H1 (cell line): Measurements from ENCODE around the gene B4GALT7. TPM values are rescaled to one million over a fixed set of nuclear protein-coding genes. Genes with fewer than 3 reads are reported as not detected.

Experiments used
- CTCF ChIA-PET: fragments of 300-600 bp; sonication (Branson Sonifier 250); formaldehyde crosslinking; loops from one replicate; lab custom pipeline; 2021; ENCODE audit not compliant: partially characterized antibody; lab: Charles Lee
- POLR2A ChIA-PET: fragments of 300-600 bp; sonication (Branson Sonifier 250); formaldehyde crosslinking; loops from one replicate; lab custom pipeline; 2021; ENCODE audit warnings: inconsistent platforms; ENCODE audit not compliant: partially characterized antibody; lab: Charles Lee
- DNase-seq, 2 experiments: peaks; one replicate each; pipeline versions ENCODE4 v3.0.0 to v3.0.0-alpha.2; 2010 to 2022; ENCODE audit warnings: low spot score in 2 of 2, low read depth in 1 of 2, mixed read lengths in 1 of 2
- FAIRE-seq: peaks from 2 replicates; lab custom pipeline; 2011; peaks lifted over from hg19 to GRCh38; lab: Jason Lieb, UNC
- H2AFZ ChIP-seq: 2 replicates; pipeline ENCODE4 v1.8.1; 2012; ENCODE audit warnings: low read length, inconsistent platforms
- H2AK5ac ChIP-seq: 2 replicates; pipeline ENCODE4 v1.6.1; 2013; ENCODE audit warnings: low read depth, low read length
- H2BK120ac ChIP-seq: replicated peaks from 2 replicates; pipeline ENCODE3; 2013; ENCODE audit warnings: low read depth, low read length, inconsistent platforms
- H2BK12ac ChIP-seq: 2 replicates; pipeline ENCODE4 v1.6.1; 2013; ENCODE audit warnings: low read depth, low read length
- H2BK15ac ChIP-seq: 2 replicates; pipeline ENCODE4 v1.6.1; 2013; ENCODE audit warnings: low read length
- H2BK20ac ChIP-seq: 2 replicates; pipeline ENCODE4 v1.6.1; 2013; ENCODE audit warnings: low read length
- H2BK5ac ChIP-seq: 2 replicates; pipeline ENCODE4 v1.6.1; 2013; ENCODE audit warnings: low read depth, low read length
- H3K14ac ChIP-seq: 2 replicates; pipeline ENCODE4 v1.6.1; 2013; ENCODE audit warnings: inconsistent platforms; ENCODE audit not compliant: insufficient read length
- H3K18ac ChIP-seq: 2 replicates; pipeline ENCODE4 v1.6.1; 2013; ENCODE audit warnings: low read length; ENCODE audit errors: extremely low read depth
- H3K23ac ChIP-seq: 2 replicates; pipeline ENCODE4 v1.6.1; 2013; ENCODE audit warnings: inconsistent platforms; ENCODE audit not compliant: insufficient read length
- H3K23me2 ChIP-seq: 2 replicates; pipeline ENCODE4 v1.6.1; 2013; ENCODE audit warnings: low read depth, low read length
- H3K27ac ChIP-seq: 2 replicates; pipeline ENCODE4 v1.6.1; 2011; ENCODE audit warnings: low read depth, low read length, inconsistent platforms
- H3K27me3 ChIP-seq, 4 experiments: replicated peaks in 1 of 4; 1 replicate in 1 of 4; 2 replicates in 3 of 4; pipeline versions ENCODE4 v1.6.1 to v1.8.1; 2011 to 2013; ENCODE audit warnings: low read length in 3 of 4, mild to moderate bottlenecking in 3 of 4, inconsistent platforms in 2 of 4, mixed read lengths in 2 of 4, moderate library complexity in 1 of 4; ENCODE audit not compliant: control insufficient read depth in 3 of 4, insufficient read depth in 3 of 4; ENCODE audit errors: extremely low read depth in 1 of 4
- H3K36me3 ChIP-seq, 4 experiments: 2 replicates each; pipeline versions ENCODE4 v1.6.1 to v1.8.1; 2011 to 2013; ENCODE audit warnings: mild to moderate bottlenecking in 4 of 4, low read length in 3 of 4, moderate library complexity in 2 of 4, control low read depth in 1 of 4, inconsistent platforms in 1 of 4; ENCODE audit not compliant: insufficient read depth in 4 of 4, control insufficient read depth in 2 of 4
- H3K4ac ChIP-seq: replicated peaks from 2 replicates; pipeline ENCODE3; 2013; ENCODE audit warnings: low read length, low read depth, mixed read lengths, inconsistent platforms; ENCODE audit not compliant: insufficient read length
- H3K4me1 ChIP-seq, 4 experiments: replicated peaks in 1 of 4; 1 replicate in 1 of 4; 2 replicates in 3 of 4; pipeline versions ENCODE4 v1.6.1 to v1.8.1; 2011 to 2013; ENCODE audit warnings: low read length in 3 of 4, inconsistent platforms in 2 of 4, mixed read lengths in 1 of 4; ENCODE audit not compliant: insufficient read depth in 4 of 4, control insufficient read depth in 3 of 4
- H3K4me2 ChIP-seq, 2 experiments: 2 replicates each; pipeline versions ENCODE4 v1.6.1 to v1.8.1; 2011 to 2013; ENCODE audit warnings: low read depth in 2 of 2, low read length in 2 of 2, control low read depth in 1 of 2, inconsistent platforms in 1 of 2, mild to moderate bottlenecking in 1 of 2; ENCODE audit not compliant: insufficient read depth in 1 of 2
- H3K4me3 ChIP-seq, 4 experiments: fragments of 200-600, 300-600 bp in 1 of 4; sonication (generic), shearing (Covaris generic), sonication (Bioruptor Twin) in 1 of 4; 2 replicates each; pipeline versions ENCODE4 v1.5.1 to v1.8.1; 2011 to 2016; ENCODE audit warnings: low read length in 4 of 4, low read depth in 3 of 4, control low read depth in 2 of 4, inconsistent platforms in 2 of 4, mild to moderate bottlenecking in 2 of 4, mixed read lengths in 1 of 4, moderate library complexity in 1 of 4; ENCODE audit not compliant: insufficient read depth in 2 of 4; ENCODE audit errors: extremely low read depth in 1 of 4
- H3K56ac ChIP-seq: replicated peaks from 2 replicates; pipeline ENCODE3; 2013; ENCODE audit warnings: low read depth, mild to moderate bottlenecking, mixed read lengths, low read length, inconsistent platforms; ENCODE audit not compliant: insufficient read length
- H3K79me1 ChIP-seq: 2 replicates; pipeline ENCODE4 v1.6.1; 2013; ENCODE audit warnings: low read depth, low read length, control low read depth
- H3K79me2 ChIP-seq, 2 experiments: 2 replicates each; pipeline versions ENCODE4 v1.6.1 to v1.8.1; 2012 to 2013; ENCODE audit warnings: low read length in 2 of 2, mild to moderate bottlenecking in 2 of 2, inconsistent platforms in 1 of 2; ENCODE audit not compliant: insufficient read depth in 2 of 2, control insufficient read depth in 1 of 2
- H3K9ac ChIP-seq, 4 experiments: replicated peaks in 1 of 4; 1 replicate in 1 of 4; 2 replicates in 3 of 4; pipeline versions ENCODE4 v1.6.1 to v1.8.1; 2011 to 2013; ENCODE audit warnings: low read depth in 3 of 4, low read length in 3 of 4, control low read depth in 2 of 4, mild to moderate bottlenecking in 2 of 4, moderate library complexity in 2 of 4, inconsistent platforms in 1 of 4; ENCODE audit errors: extremely low read depth in 1 of 4
- H3K9me3 ChIP-seq, 2 experiments: 2 replicates each; pipeline versions ENCODE4 v1.6.1 to v1.8.1; 2012 to 2013; ENCODE audit warnings: mild to moderate bottlenecking in 2 of 2, moderate library complexity in 2 of 2, control low read depth in 1 of 2, inconsistent platforms in 1 of 2, low read depth in 1 of 2, low read length in 1 of 2, mixed read lengths in 1 of 2; ENCODE audit not compliant: insufficient read depth in 2 of 2
- H4K20me1 ChIP-seq, 2 experiments: replicated peaks in 1 of 2; 2 replicates each; pipeline versions ENCODE3 to v1.8.1; 2011 to 2013; ENCODE audit warnings: inconsistent platforms in 2 of 2, low read length in 2 of 2, mild to moderate bottlenecking in 1 of 2; ENCODE audit not compliant: insufficient read depth in 2 of 2, control insufficient read depth in 1 of 2
- H4K5ac ChIP-seq: 2 replicates; pipeline ENCODE4 v1.6.1; 2013; ENCODE audit warnings: low read length, low read depth, mixed read lengths, inconsistent platforms; ENCODE audit not compliant: insufficient read length
- H4K8ac ChIP-seq: 2 replicates; pipeline ENCODE4 v1.8.0; 2013; ENCODE audit warnings: mild to moderate bottlenecking, moderate library complexity, low read length, inconsistent platforms; ENCODE audit not compliant: insufficient read depth; ENCODE audit errors: extremely low read depth
- H4K91ac ChIP-seq: replicated peaks from 2 replicates; pipeline ENCODE3; 2013; ENCODE audit warnings: low read length, mixed read lengths, inconsistent platforms; ENCODE audit not compliant: insufficient read length
- BACH1 ChIP-seq: IDR thresholded peaks from 2 replicates; pipeline ENCODE4 v1.6.1; 2012; ENCODE audit warnings: low read length, improper control_type of control experiment
- BCL11A ChIP-seq, 2 experiments: IDR thresholded peaks; one replicate each; pipeline ENCODE4 v1.6.1; 2011; ENCODE audit warnings: low read depth in 2 of 2, low read length in 2 of 2, mild to moderate bottlenecking in 2 of 2
- EGR1 ChIP-seq: IDR thresholded peaks from 2 replicates; pipeline ENCODE4 v1.6.1; 2011; ENCODE audit warnings: low read depth, low read length, borderline replicate concordance
- EP300 ChIP-seq, 2 experiments: IDR thresholded peaks; 1 replicate in 1 of 2; 2 replicates in 1 of 2; pipeline ENCODE4 v1.6.1; 2011 to 2012; ENCODE audit warnings: low read depth in 2 of 2, low read length in 2 of 2, mild to moderate bottlenecking in 2 of 2, borderline replicate concordance in 1 of 2, inconsistent platforms in 1 of 2, moderate library complexity in 1 of 2
- FOSL1 ChIP-seq: IDR thresholded peaks from 2 replicates; pipeline ENCODE4 v1.6.1; 2011; ENCODE audit warnings: mild to moderate bottlenecking, low read depth, low read length, moderate library complexity; ENCODE audit not compliant: insufficient read depth
- JUN ChIP-seq: IDR thresholded peaks from 2 replicates; pipeline ENCODE4 v1.6.1; 2011; ENCODE audit warnings: low read depth, mild to moderate bottlenecking, improper control_type of control experiment, low read length
- JUND ChIP-seq: IDR thresholded peaks from 2 replicates; pipeline ENCODE4 v1.6.1; 2011; ENCODE audit warnings: mild to moderate bottlenecking, improper control_type of control experiment, low read length
- MAFK ChIP-seq: IDR thresholded peaks from 2 replicates; pipeline ENCODE4 v1.6.1; 2012; ENCODE audit warnings: low read depth, mild to moderate bottlenecking, improper control_type of control experiment, low read length
- POLR2A ChIP-seq, 2 experiments: IDR thresholded peaks; 1 replicate in 1 of 2; 2 replicates in 1 of 2; pipeline ENCODE4 v1.6.1; 2011; ENCODE audit warnings: low read depth in 2 of 2, low read length in 2 of 2, mild to moderate bottlenecking in 2 of 2; ENCODE audit errors: control extremely low read depth in 1 of 2
- SAP30 ChIP-seq: fragments of 300-600 bp; sonication (generic); IDR thresholded peaks from 2 replicates; pipeline ENCODE4 v1.7.1; 2012; ENCODE audit warnings: low read length, moderate library complexity, mild to moderate bottlenecking, inconsistent platforms; ENCODE audit not compliant: insufficient read depth, insufficient replicate concordance
- SIX5 ChIP-seq: IDR thresholded peaks from 2 replicates; pipeline ENCODE4 v1.6.1; 2011; ENCODE audit warnings: mild to moderate bottlenecking, low read depth, low read length
- SRF ChIP-seq: IDR thresholded peaks from 2 replicates; pipeline ENCODE4 v1.6.1; 2011; ENCODE audit warnings: mild to moderate bottlenecking, low read depth, low read length, moderate library complexity
- TAF1 ChIP-seq: IDR thresholded peaks from 2 replicates; pipeline ENCODE4 v1.6.1; 2011; ENCODE audit warnings: mild to moderate bottlenecking, low read depth, low read length
- TBP ChIP-seq: IDR thresholded peaks from 2 replicates; pipeline ENCODE4 v1.6.1; 2011; ENCODE audit warnings: low read depth, low read length, improper control_type of control experiment
- WGBS, 2 experiments: shearing (Covaris generic) in 1 of 2; methylation state at CpG; one replicate each; pipeline versions ENCODE4 v1.1.6 to v1.1.7; 2013 to 2015; ENCODE audit warnings: low lambda C conversion rate in 2 of 2, mixed read lengths in 2 of 2, inconsistent platforms in 1 of 2, low coverage in 1 of 2, missing lambda C conversion rate in 1 of 2; ENCODE audit not compliant: insufficient replicate concordance in 2 of 2, insufficient coverage in 1 of 2, insufficient read length in 1 of 2; ENCODE audit errors: extremely low coverage in 1 of 2, missing lambda C conversion rate in 1 of 2; 5-methylcytosine and 5-hydroxymethylcytosine counted together
- polyA plus RNA-seq, 7 experiments: library from polyadenylated mRNA; depleted of rRNA in 3 of 7; stranded (reverse) in 5 of 7; unstranded in 2 of 7; fragments of >200 nt in 5 of 7; fragments of 200-250 nt in 2 of 7; gene quantifications; 1 replicate in 5 of 7; 2 replicates in 1 of 7; 4 replicates in 1 of 7; pipeline versions ENCODE4 v1.2.1 to v1.2.3, GENCODE V29; 2011 to 2013; ENCODE audit warnings: missing spikeins in 2 of 7, mixed read lengths in 2 of 7
- total RNA-seq: library from RNA; stranded (reverse); fragmentation: NEBNext Ultra II Directional; extraction: Animal tissue kit (Norgen Biotek cat#: 25700); gene quantifications from 2 replicates; pipeline ENCODE4 v1.2.1, GENCODE V29; 2021

B4GALT7 gene
- total and polyA plus RNA-seq, 2 of the 8 experiments (the other 6 are each of a cell fraction or from before 2014, with no cell fraction given): 18.7 to 31.9 TPM

DNA sequence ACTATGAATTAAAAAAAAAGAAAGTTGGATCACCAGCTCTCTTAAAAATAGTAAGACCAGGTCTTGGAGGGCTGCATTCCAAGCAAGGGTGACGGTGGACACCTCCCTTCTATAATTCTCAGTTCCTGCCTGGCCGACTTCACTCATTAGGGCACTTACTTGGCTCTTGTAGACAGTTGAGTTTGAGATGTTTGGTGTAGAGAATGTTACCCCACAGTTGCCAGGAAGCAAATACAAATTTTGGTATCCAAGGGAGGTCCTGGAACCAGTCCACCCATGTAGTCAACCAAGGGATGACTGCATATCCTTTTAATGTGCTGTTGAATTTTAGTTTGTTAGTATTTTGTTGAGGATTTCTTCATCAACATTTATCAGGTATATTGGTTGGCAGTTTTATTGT is 20.6 kb downstream of the B4GALT7 start:
- Histone ChIP-seq H3K56ac (no peak overlapping the region), H2BK15ac (no peak overlapping the region), H3K4me1 (no peaks in the 10 kb centered on the region), H3K4me3 (no peak overlapping the region), H2BK120ac (no peak overlapping the region), H3K27ac (no peak overlapping the region), H2AK5ac (no peak overlapping the region), H3K23me2 (no peaks in the 10 kb centered on the region), H3K9ac (no peak overlapping the region), H3K9me3 (no peaks in the 10 kb centered on the region), H3K23ac (no peak overlapping the region), H4K5ac (no peak overlapping the region), H4K20me1 (no peaks in the 10 kb centered on the region), H3K14ac (no peak overlapping the region), H3K4me2 (no peak overlapping the region), H2BK12ac (no peak overlapping the region), H2AFZ (no peak overlapping the region)
- POLR2A ChIA-PET: no interaction called here
- TF ChIP-seq BACH1: no peak
- no peak for TF ChIP-seq SAP30
- TF ChIP-seq EP300 (IDR thresholded peaks at IDR 0.05; ENCODE audit: borderline replicate concordance in 1 of 2, low read depth in 2 of 2, low read length in 2 of 2): no peak
- no peak for TF ChIP-seq MAFK
- TF ChIP-seq EGR1: no peak
- no peak for TF ChIP-seq POLR2A (IDR thresholded peaks at IDR 0.05; ENCODE audit: control extremely low read depth in 1 of 2, low read depth in 2 of 2, low read length in 2 of 2)
- TF ChIP-seq TAF1: no peak
- no peak for TF ChIP-seq SIX5
- TF ChIP-seq TBP: no peak
- TF ChIP-seq FOSL1: no peak
- TF ChIP-seq BCL11A (IDR thresholded peaks at IDR 0.05; ENCODE audit: low read depth in 2 of 2, low read length in 2 of 2): no peak
- no peak for TF ChIP-seq JUN
- TF ChIP-seq SRF: no peak
- no peak for TF ChIP-seq JUND
- TF ChIP-seq, all 59 proteins: peak for 0
- Histone ChIP-seq H3K4ac (no peak overlapping the region), H2BK20ac (no peak overlapping the region), H4K91ac (no peak overlapping the region), H3K27me3 (no peaks in the 10 kb centered on the region), H3K79me1 (no peaks in the 10 kb centered on the region), H4K8ac (no peak overlapping the region), H3K18ac (no peak overlapping the region), H3K79me2 (no peaks in the 10 kb centered on the region), H2BK5ac (no peak overlapping the region), H3K36me3 (peaks cover 0 to 14% (median 0%) of the 10 kb centered on the region in 4 experiments; a peak in 2 of 8 replicates)
- DNase-seq: no peak
- WGBS, 2 experiments: 93% methylated on average over 2 of the region's 2 CpGs; no CpG with 5 or more reads in 1 of the 2 experiments
- CTCF ChIA-PET: no interaction called here
- no peak for FAIRE-seq
